ENCODE measurements around the gene GAPVD1.
"Not testable (repeated sequence)": the region's sequence is repeated elsewhere in the genome, so short reads cannot be mapped to it uniquely, and the experiment has no call there.

The GAPVD1 gene

GRCh38 chr9:125243792-125244260 is 17.8 kb upstream of the GAPVD1 start:
- no peak for DNase-seq (ENCODE audit: low read depth in 2 of 2)

- DNase-seq (ENCODE audit: low read depth in 2 of 2): no peak
Measured at GRCh38 chr9:125246261-125246667, 15.4 kb upstream of the GAPVD1 start.

- DNase-seq (ENCODE audit: low read depth in 2 of 2): no peak
Measured at GRCh38 chr9:125254231-125254630, 7.4 kb upstream of the GAPVD1 start.

- no peak for DNase-seq (ENCODE audit: low read depth in 2 of 2)
Measured at GRCh38 chr9:125255781-125256391, 5.7 kb upstream of the GAPVD1 start.

- DNase-seq (ENCODE audit: low read depth in 2 of 2): no peak
Measured at GRCh38 chr9:125258160-125258785, 3.4 kb upstream of the GAPVD1 start.

- no peak for DNase-seq (ENCODE audit: low read depth in 2 of 2)
Measured at GRCh38 chr9:125258832-125259534, 2.6 kb upstream of the GAPVD1 start.

GRCh38 chr9:125260561-125260960 is 1.1 kb upstream of the GAPVD1 start:
- DNase-seq (ENCODE audit: low read depth in 2 of 2): no peak

- DNase-seq (ENCODE audit: low read depth in 2 of 2): no peak
Measured at GRCh38 chr9:125262294-125262991, 817 bp downstream of the GAPVD1 start.

GRCh38 chr9:125264068-125264467 is 2.4 kb downstream of the GAPVD1 start:
- DNase-seq (ENCODE audit: low read depth in 2 of 2): not testable (repeated sequence)

GRCh38 chr9:125268394-125269013 is 6.9 kb downstream of the GAPVD1 start:
- DNase-seq (ENCODE audit: low read depth in 2 of 2): no peak

- no peak for DNase-seq (ENCODE audit: low read depth in 2 of 2)
Measured at GRCh38 chr9:125269014-125269397, 7.4 kb downstream of the GAPVD1 start.

GRCh38 chr9:125271081-125271480 is 9.5 kb downstream of the GAPVD1 start:
- DNase-seq (ENCODE audit: low read depth in 2 of 2): no peak

- no peak for DNase-seq (ENCODE audit: low read depth in 2 of 2)
Measured at GRCh38 chr9:125272697-125273096, 11.1 kb downstream of the GAPVD1 start.

GRCh38 chr9:125276771-125277170 is 15.1 kb downstream of the GAPVD1 start:
- DNase-seq (ENCODE audit: low read depth in 2 of 2): no peak

- DNase-seq (ENCODE audit: low read depth in 2 of 2): no peak
Measured at GRCh38 chr9:125277411-125277810, 15.8 kb downstream of the GAPVD1 start.

- no peak for DNase-seq (ENCODE audit: low read depth in 2 of 2)
Measured at GRCh38 chr9:125280945-125281344, 19.3 kb downstream of the GAPVD1 start.

- no peak for DNase-seq (ENCODE audit: low read depth in 2 of 2)
Measured at GRCh38 chr9:125284855-125285254, 23.2 kb downstream of the GAPVD1 start.

GRCh38 chr9:125286935-125287433 is 25.4 kb downstream of the GAPVD1 start:
- not testable (repeated sequence) for DNase-seq (ENCODE audit: low read depth in 2 of 2)

GRCh38 chr9:125293134-125293533 is 31.5 kb downstream of the GAPVD1 start:
- no peak for DNase-seq (ENCODE audit: low read depth in 2 of 2)

GRCh38 chr9:125295657-125296056 is 34.0 kb downstream of the GAPVD1 start:
- no peak for DNase-seq (ENCODE audit: low read depth in 2 of 2)

- DNase-seq (ENCODE audit: low read depth in 2 of 2): no peak
Measured at GRCh38 chr9:125296843-125297372, 35.3 kb downstream of the GAPVD1 start.
